K562 (cell line): ENCODE measurements around the gene CLSTN2. TPM values are rescaled to one million over a fixed set of nuclear protein-coding genes. Genes with fewer than 3 reads are reported as not detected.

Source experiments
- ATAC-seq: fragments of 200-7000 bp; cut with Tn5 transposase; 3 replicates; pipeline ENCODE4 v1.9.1; 2020; ENCODE audit warnings: moderate library complexity
- BruUV-seq: library from RNA; stranded (reverse); fragments of 400-500 nt; replicated peaks from 2 replicates; lab custom pipeline; 2021; lab: Mats Ljungman, UMichigan
- CTCF ChIA-PET: fragments of 300-600 bp; formaldehyde crosslinking; extraction: SDS; loops from one replicate; lab custom pipeline; 2021; ENCODE audit warnings: low intra/inter-chr PET ratio; lab: Yijun Ruan, JAX
- POLR2A ChIA-PET: fragments of 300-600, 350-650 bp; sonication (Branson Sonifier 250); formaldehyde crosslinking; extraction: SDS; loops from one replicate; lab custom pipeline; 2021; ENCODE audit warnings: antibody characterized with exemption, inconsistent platforms; lab: Yijun Ruan, JAX
- DNase-seq, 4 experiments: peaks; one replicate each; pipeline versions ENCODE4 v3.0.0 to v3.0.0-alpha.2; 2011 to 2018; ENCODE audit warnings: low spot score in 3 of 4, mixed read lengths in 3 of 4; ENCODE audit errors: extremely low read depth in 1 of 4
- FAIRE-seq: peaks from 2 replicates; lab custom pipeline; 2011; peaks lifted over from hg19 to GRCh38; lab: Jason Lieb, UNC
- H2AFZ ChIP-seq: 2 replicates; pipeline ENCODE4 v1.6.0; 2011; ENCODE audit warnings: low read depth, low read length, control low read depth, inconsistent platforms
- H3K27ac ChIP-seq: fragments of 200-600 bp; 3 replicates; pipeline ENCODE4 v1.8.0; 2011; ENCODE audit warnings: low read depth, mild to moderate bottlenecking, control low read depth, inconsistent platforms, low read length, moderate library complexity, mixed read lengths; ENCODE audit errors: extremely low read depth
- H3K27me3 ChIP-seq, 2 experiments: fragments of 300-600 bp in 1 of 2; 2 replicates in 1 of 2; 3 replicates in 1 of 2; pipeline versions ENCODE4 v1.6.0 to v1.8.0; 2011; ENCODE audit warnings: inconsistent platforms in 2 of 2, low read length in 2 of 2, mild to moderate bottlenecking in 1 of 2, mixed read lengths in 1 of 2, moderate library complexity in 1 of 2; ENCODE audit not compliant: control insufficient read depth in 2 of 2, insufficient read depth in 2 of 2
- H3K36me3 ChIP-seq: fragments of 300-600 bp; 3 replicates; pipeline ENCODE4 v1.8.0; 2011; ENCODE audit warnings: mild to moderate bottlenecking, low read length, inconsistent platforms; ENCODE audit not compliant: control insufficient read depth, insufficient read depth
- H3K4me1 ChIP-seq, 2 experiments: fragments of 200-600 bp in 1 of 2; replicated peaks in 1 of 2; 2 replicates in 1 of 2; 3 replicates in 1 of 2; pipeline versions ENCODE4 v1.5.1 to v1.8.0; 2011; ENCODE audit warnings: inconsistent platforms in 2 of 2, low read length in 2 of 2, mild to moderate bottlenecking in 1 of 2, mixed read lengths in 1 of 2, moderate library complexity in 1 of 2; ENCODE audit not compliant: control insufficient read depth in 2 of 2, insufficient read depth in 2 of 2
- H3K4me2 ChIP-seq: 2 replicates; pipeline ENCODE4 v1.6.1; 2011; ENCODE audit warnings: low read length, control low read depth, inconsistent platforms, mixed read lengths; ENCODE audit not compliant: insufficient read depth
- H3K4me3 ChIP-seq: fragments of 200-600 bp; sonication (generic), shearing (Covaris generic); 2 replicates; pipeline ENCODE4 v1.5.1; 2016; ENCODE audit warnings: control low read depth, inconsistent platforms
- H3K79me2 ChIP-seq: fragments of 200-600 bp; 3 replicates; pipeline ENCODE4 v1.8.0; 2011; ENCODE audit warnings: low read length, inconsistent platforms; ENCODE audit not compliant: control insufficient read depth, insufficient read depth
- H3K9ac ChIP-seq, 2 experiments: 2 replicates each; pipeline versions ENCODE4 v1.6.0 to v1.6.1; 2011; ENCODE audit warnings: low read depth in 2 of 2, low read length in 2 of 2, control low read depth in 1 of 2, inconsistent platforms in 1 of 2, mild to moderate bottlenecking in 1 of 2, mixed read lengths in 1 of 2; ENCODE audit not compliant: insufficient read depth in 1 of 2
- H3K9me1 ChIP-seq: one replicate; pipeline ENCODE4 v1.6.0; 2011; ENCODE audit warnings: inconsistent platforms, mild to moderate bottlenecking, low read length, moderate library complexity; ENCODE audit not compliant: control insufficient read depth, insufficient read depth
- H3K9me3 ChIP-seq: replicated peaks from 2 replicates; pipeline ENCODE4 v1.5.1; 2011; ENCODE audit warnings: low read depth, low read length, inconsistent platforms; ENCODE audit not compliant: control insufficient read depth, insufficient read depth
- H4K20me1 ChIP-seq: replicated peaks from 2 replicates; pipeline ENCODE4 v1.6.1; 2011; ENCODE audit warnings: low read length, inconsistent platforms, mixed read lengths; ENCODE audit not compliant: control insufficient read depth, insufficient read depth
- ARID1B ChIP-seq: fragments of 450-650 bp; IDR thresholded peaks from 2 replicates; pipeline ENCODE4 v1.6.1; 2016; ENCODE audit warnings: antibody characterized with exemption, mild to moderate bottlenecking, inconsistent platforms
- BCOR ChIP-seq: fragments of 450-650 bp; IDR thresholded peaks from 2 replicates; pipeline ENCODE4 v1.6.1; 2016
- BMI1 ChIP-seq: fragments of 150-350 bp; IDR thresholded peaks from 2 replicates; pipeline ENCODE4 v1.6.1; 2014; ENCODE audit warnings: low read length
- CBFA2T3 ChIP-seq: fragments of 450-650 bp; IDR thresholded peaks from 2 replicates; pipeline ENCODE4 v1.6.1; 2017
- CCAR2 ChIP-seq: fragments of 200-400 bp; formaldehyde crosslinking; IDR thresholded peaks from 2 replicates; pipeline ENCODE4 v1.6.1; 2017; ENCODE audit warnings: mild to moderate bottlenecking, low read depth, low read length
- EP300 ChIP-seq: IDR thresholded peaks from 2 replicates; pipeline ENCODE4 v1.6.1; 2012; ENCODE audit warnings: low read length, improper control_type of control experiment
- HMBOX1 ChIP-seq: sonication (generic); IDR thresholded peaks from 2 replicates; pipeline ENCODE4 v1.6.1; 2016
- HNRNPH1 ChIP-seq: fragments of 200-400 bp; formaldehyde crosslinking; optimal IDR thresholded peaks from 2 replicates; pipeline ENCODE3; 2017; ENCODE audit warnings: low read depth, mild to moderate bottlenecking, low read length, moderate library complexity
- HNRNPL ChIP-seq: fragments of 200-400 bp; formaldehyde crosslinking; IDR thresholded peaks from 2 replicates; pipeline ENCODE4 v1.6.1; 2017; ENCODE audit warnings: low read depth, mild to moderate bottlenecking, low read length
- MTA2 ChIP-seq: fragments of 450-650 bp; IDR thresholded peaks from 2 replicates; pipeline ENCODE4 v1.6.1; 2016; ENCODE audit warnings: low read depth
- MXI1 ChIP-seq: IDR thresholded peaks from 2 replicates; pipeline ENCODE4 v1.6.1; 2011; ENCODE audit warnings: low read depth, mild to moderate bottlenecking, improper control_type of control experiment, low read length
- MYNN ChIP-seq, 2 experiments: sonication (generic); formaldehyde crosslinking in 1 of 2; IDR thresholded peaks; 2 replicates each; pipeline versions ENCODE4 v1.5.0 to v1.6.1; 2016 to 2020; ENCODE audit warnings: antibody characterized with exemption in 1 of 2, missing genetic modification reagents in 1 of 2
- NR4A1 ChIP-seq, 2 experiments: fragments of 250-450 bp in 1 of 2; fragments of 450-650 bp in 1 of 2; sonication (Bioruptor Pico) in 1 of 2; IDR thresholded peaks; 2 replicates each; pipeline versions ENCODE4 v1.4.0 to v1.6.1; 2016 to 2020; ENCODE audit warnings: mild to moderate bottlenecking in 2 of 2, missing compliant biosample characterization in 1 of 2, missing genetic modification characterization in 1 of 2, moderate library complexity in 1 of 2
- PHF21A ChIP-seq: fragments of 450-650 bp; IDR thresholded peaks from 2 replicates; pipeline ENCODE4 v1.6.1; 2017; ENCODE audit warnings: low read depth, borderline replicate concordance
- PHF8 ChIP-seq: fragments of 200-600 bp; sonication (generic); IDR thresholded peaks from 2 replicates; pipeline ENCODE4 v1.6.1; 2012; ENCODE audit warnings: mixed run types, mild to moderate bottlenecking, inconsistent platforms, low read length, moderate library complexity, borderline replicate concordance
- POU5F1 ChIP-seq: fragments of 150-350 bp; IDR thresholded peaks from 2 replicates; pipeline ENCODE4 v1.6.1; 2014; ENCODE audit warnings: borderline replicate concordance, low read length, low read depth, mild to moderate bottlenecking; ENCODE audit not compliant: partially characterized antibody
- RFX7 ChIP-seq: fragments of 250-450 bp; sonication (Bioruptor Pico); IDR thresholded peaks from 2 replicates; pipeline ENCODE4 v1.5.1; 2021; ENCODE audit warnings: mild to moderate bottlenecking
- SRSF9 ChIP-seq: fragments of 200-400 bp; formaldehyde crosslinking; IDR thresholded peaks from 2 replicates; pipeline ENCODE4 v1.6.1; 2017; ENCODE audit warnings: low read depth, low read length, borderline replicate concordance
- TAL1 ChIP-seq: fragments of 450-650 bp; IDR thresholded peaks from 2 replicates; pipeline ENCODE4 v1.6.1; 2016; ENCODE audit warnings: mild to moderate bottlenecking
- TEAD4 ChIP-seq, 2 experiments: sonication (generic) in 1 of 2; formaldehyde crosslinking in 1 of 2; IDR thresholded peaks; 2 replicates each; pipeline versions ENCODE4 v1.6.1 to v1.8.0; 2012 to 2022; ENCODE audit warnings: borderline replicate concordance in 1 of 2, inconsistent platforms in 1 of 2, low read length in 1 of 2, mild to moderate bottlenecking in 1 of 2, missing genetic modification reagents in 1 of 2
- XRCC3 ChIP-seq: fragments of 450-650 bp; IDR thresholded peaks from 2 replicates; pipeline ENCODE4 v1.6.1; 2017; ENCODE audit warnings: mild to moderate bottlenecking, moderate library complexity
- ZHX1 ChIP-seq: fragments of 150-350 bp; conservative IDR thresholded peaks from 2 replicates; pipeline ENCODE4 v1.6.1; 2014; ENCODE audit warnings: low read length
- ZNF174 ChIP-seq: fragments of 250-450 bp; sonication (Bioruptor Pico); IDR thresholded peaks from 2 replicates; pipeline ENCODE4 v1.4.0; 2020; ENCODE audit warnings: mild to moderate bottlenecking
- WGBS: fragments of 100-300 bp; shearing (Covaris generic); methylation state at CpG from one replicate; pipeline ENCODE4 v1.1.6; 2016; ENCODE audit warnings: low coverage, mixed read lengths; ENCODE audit not compliant: insufficient coverage; ENCODE audit errors: missing lambda C conversion rate; 5-methylcytosine and 5-hydroxymethylcytosine counted together
- in situ Hi-C: fragments of 300-500 bp; cut with MboI; formaldehyde crosslinking; loops from 4 replicates; pipeline ENCODE4 v1.15.0; 2018; ENCODE audit warnings: inconsistent platforms, mixed read lengths
- intact Hi-C: fragments of 100-400 bp; cut with micrococcal nuclease; formaldehyde crosslinking; loops from 2 replicates; pipeline ENCODE4 v1.14.2; 2022
- polyA plus RNA-seq, 8 experiments: library from polyadenylated mRNA; depleted of rRNA in 4 of 8; stranded (reverse) in 5 of 8; unstranded in 3 of 8; fragments of >200 nt; fragmentation: Nextera tagmentation in 2 of 8; fragmentation: Illumina TruSeq in 1 of 8; extraction: Ambion mirVana in 2 of 8; extraction: Trizol in 1 of 8; gene quantifications; 2 replicates each; pipeline versions ENCODE4 v1.2.1 to v1.2.3, GENCODE V29; 2011 to 2014; ENCODE audit warnings: inconsistent platforms in 1 of 8, missing spikeins in 1 of 8
- total RNA-seq, 7 experiments: library from RNA; depleted of rRNA in 6 of 7; stranded (reverse); fragments of >200 nt in 6 of 7; fragmentation: Illumina TruSeq in 2 of 7; extraction: Trizol in 2 of 7; gene quantifications; 2 replicates each; pipeline versions ENCODE4 v1.2.1 to v1.2.3, GENCODE V29; 2011 to 2021; ENCODE audit warnings: low replicate concordance in 1 of 7

The CLSTN2 gene
- total and polyA plus RNA-seq, 9 of the 15 experiments (the other 6 are each of a cell fraction or from before 2014, with no cell fraction given): 0.02 to 0.04 (median 0.04) TPM; not detected in 6

- Histone ChIP-seq H3K27me3 (no peaks in the 10 kb centered on the region), H3K9me1 (no peaks in the 10 kb centered on the region), H3K27ac (no peak overlapping the region), H2AFZ (no peak overlapping the region), H3K79me2 (no peaks in the 10 kb centered on the region), H3K4me3 (no peak overlapping the region), H3K9ac (no peak overlapping the region), H3K36me3 (no peaks in the 10 kb centered on the region), H3K4me1 (peaks cover 0 to 2% of the 10 kb centered on the region in 2 experiments; a peak in 1 of 5 replicates), H4K20me1 (no peaks in the 10 kb centered on the region), H3K4me2 (no peak overlapping the region), H3K9me3 (no peaks in the 10 kb centered on the region)
- in situ Hi-C loops (no loop called here), intact Hi-C loops (no loop called here)
- DNase-seq (peak in 1 of 4 experiments; percentile 8), FAIRE-seq (no peak), ATAC-seq (no peak)
- ChIA-PET CTCF (no interaction called here), POLR2A (no interaction called here)
- 0% methylated on average over 3 of the region's 3 CpGs for WGBS
- no TSS peak for BruUV-seq
- TF ChIP-seq HMBOX1 (no peak), NR4A1 (CRISPR knock-in tag; IDR thresholded peaks at IDR 0.05) (no peak), NR4A1 (tag; IDR thresholded peaks at IDR 0.05) (no peak), HNRNPH1 (no peak), EP300 (0 out of 2 replicates have a peak, but pooled peaks have one; percentile 24), CCAR2 (no peak), SRSF9 (no peak), ZHX1 (no peak), TAL1 (peak; percentile 61), ARID1B (peak; percentile 59; the same call in 1 of the 2 replicates), MXI1 (no peak), TEAD4 (IDR thresholded peaks at IDR 0.05; ENCODE audit: low read length) (peak; percentile 68; the same call in 1 of the 2 replicates), TEAD4 (CRISPR knock-in tag; IDR thresholded peaks at IDR 0.05; ENCODE audit: borderline replicate concordance) (no peak), MTA2 (no peak), BCOR (no peak), PHF21A (no peak), CBFA2T3 (peak; percentile 50; the same call in 1 of the 2 replicates), XRCC3 (no peak), ZNF174 (CRISPR knock-in tag) (no peak), MYNN (IDR thresholded peaks at IDR 0.05) (no peak), MYNN (CRISPR knock-in tag; IDR thresholded peaks at IDR 0.05) (no peak), HNRNPL (no peak), POU5F1 (no peak), PHF8 (no peak), RFX7 (CRISPR knock-in tag) (no peak), BMI1 (no peak)
Observed at GRCh38 chr3:140593766-140594165, 658.8 kb downstream of the CLSTN2 start.
